Measurements from ENCODE around the gene CFAP299. TPM values are rescaled to one million over a fixed set of nuclear protein-coding genes. Genes with fewer than 3 reads are reported as not detected.

The CFAP299 gene
- total and polyA plus RNA-seq, 4 donors, result 2.8 to 30.2 (median 6.6) TPM

- no peaks in the 10 kb centered on the region for H3K27me3 ChIP-seq (ENCODE audit: control insufficient read depth in 3 of 3, insufficient read depth in 3 of 3, low read length in 2 of 3)
- no peak overlapping the region for H3K27ac ChIP-seq (ENCODE audit: low read depth in 1 of 2, low read length in 1 of 2)
- H3K4me3 ChIP-seq, result no peak overlapping the region
- no peaks in the 10 kb centered on the region for H3K4me1 ChIP-seq (ENCODE audit: control insufficient read depth in 5 of 5, insufficient read depth in 5 of 5, low read length in 5 of 5)
- no peaks in the 10 kb centered on the region for H3K36me3 ChIP-seq (ENCODE audit: control insufficient read depth in 4 of 4, insufficient read depth in 4 of 4, low read length in 4 of 4)
- no peak for DNase-seq
- ATAC-seq (ENCODE audit: insufficient read depth, low FRiP score), result no peak
- TF ChIP-seq CTCF (IDR thresholded peaks at IDR 0.05; ENCODE audit: control extremely low read depth, extremely low read depth), result no peak
- WGBS, 2 donors, result 90 to 95% methylated on average over 3 of the region's 3 CpGs
- H3K9me3 ChIP-seq (ENCODE audit: control insufficient read depth in 4 of 4, insufficient read depth in 3 of 4, low read length in 3 of 4), result no peaks in the 10 kb centered on the region
- H3K9ac ChIP-seq (ENCODE audit: insufficient read depth in 1 of 2, low read length in 2 of 2), result no peak overlapping the region
These were observed 620.9 kb downstream of the CFAP299 start for GRCh38 chr4:80956421-80956820.

GRCh38 chr4:80963051-80963450 lies 627.5 kb downstream of the CFAP299 start:
- Histone ChIP-seq H3K4me3 (no peak overlapping the region), H3K9me3 (ENCODE audit: control insufficient read depth in 4 of 4, insufficient read depth in 3 of 4, low read length in 3 of 4) (no peaks in the 10 kb centered on the region), H3K4me1 (ENCODE audit: control insufficient read depth in 5 of 5, insufficient read depth in 5 of 5, low read length in 5 of 5) (no peaks in the 10 kb centered on the region), H3K27me3 (ENCODE audit: control insufficient read depth in 3 of 3, insufficient read depth in 3 of 3, low read length in 2 of 3) (no peaks in the 10 kb centered on the region), H3K9ac (ENCODE audit: insufficient read depth in 1 of 2, low read length in 2 of 2) (no peak overlapping the region), H3K36me3 (ENCODE audit: control insufficient read depth in 4 of 4, insufficient read depth in 4 of 4, low read length in 4 of 4) (no peaks in the 10 kb centered on the region), H3K27ac (ENCODE audit: low read depth in 1 of 2, low read length in 1 of 2) (no peak overlapping the region)
- WGBS, 2 donors, result 72 to 83% methylated on average over 2 of the region's 2 CpGs
- no peak for TF ChIP-seq CTCF (IDR thresholded peaks at IDR 0.05; ENCODE audit: control extremely low read depth, extremely low read depth)
- no peak for ATAC-seq (ENCODE audit: insufficient read depth, low FRiP score)
- no peak for DNase-seq

- Histone ChIP-seq H3K36me3 (ENCODE audit: control insufficient read depth in 4 of 4, insufficient read depth in 4 of 4, low read length in 4 of 4) (no peaks in the 10 kb centered on the region), H3K27me3 (ENCODE audit: control insufficient read depth in 3 of 3, insufficient read depth in 3 of 3, low read length in 2 of 3) (no peaks in the 10 kb centered on the region), H3K4me3 (no peak overlapping the region), H3K9me3 (ENCODE audit: control insufficient read depth in 4 of 4, insufficient read depth in 3 of 4, low read length in 3 of 4) (no peaks in the 10 kb centered on the region), H3K4me1 (ENCODE audit: control insufficient read depth in 5 of 5, insufficient read depth in 5 of 5, low read length in 5 of 5) (no peaks in the 10 kb centered on the region), H3K9ac (ENCODE audit: insufficient read depth in 1 of 2, low read length in 2 of 2) (no peak overlapping the region), H3K27ac (ENCODE audit: low read depth in 1 of 2, low read length in 1 of 2) (no peak overlapping the region)
- no peak for ATAC-seq (ENCODE audit: insufficient read depth, low FRiP score)
- no peak for TF ChIP-seq CTCF (IDR thresholded peaks at IDR 0.05; ENCODE audit: control extremely low read depth, extremely low read depth)
- DNase-seq, result no peak
- 89 to 93% methylated on average over 4 of the region's 4 CpGs for WGBS, 2 donors
These were observed 631.8 kb downstream of the CFAP299 start for GRCh38 chr4:80967346-80967745.

- Histone ChIP-seq H3K4me3 (no peak overlapping the region), H3K9me3 (ENCODE audit: control insufficient read depth in 4 of 4, insufficient read depth in 3 of 4, low read length in 3 of 4) (no peaks in the 10 kb centered on the region), H3K36me3 (ENCODE audit: control insufficient read depth in 4 of 4, insufficient read depth in 4 of 4, low read length in 4 of 4) (no peaks in the 10 kb centered on the region), H3K27ac (ENCODE audit: low read depth in 1 of 2, low read length in 1 of 2) (no peak overlapping the region), H3K4me1 (ENCODE audit: control insufficient read depth in 5 of 5, insufficient read depth in 5 of 5, low read length in 5 of 5) (peaks cover 0 to 4% (median 0%) of the 10 kb centered on the region in 5 donors), H3K9ac (ENCODE audit: insufficient read depth in 1 of 2, low read length in 2 of 2) (no peak overlapping the region), H3K27me3 (ENCODE audit: control insufficient read depth in 3 of 3, insufficient read depth in 3 of 3, low read length in 2 of 3) (no peaks in the 10 kb centered on the region)
- DNase-seq, result no peak
- TF ChIP-seq CTCF (IDR thresholded peaks at IDR 0.05; ENCODE audit: control extremely low read depth, extremely low read depth), result no peak
- no peak for ATAC-seq (ENCODE audit: insufficient read depth, low FRiP score)
- WGBS, 2 donors, result 72 to 88% methylated on average over 3 of the region's 3 CpGs
These were observed 644.7 kb downstream of the CFAP299 start for GRCh38 chr4:80980239-80980638.

Measured in lung (tissue), 12 donors.